NCI-H128 (cell line): ENCODE data around the gene TMEM131.

ENCODE experiments used
- DNase-seq: peaks from one replicate; lab custom pipeline; 2025; ENCODE audit not compliant: unreplicated experiment; lab: John Stamatoyannopoulos, UW

Gene TMEM131

DNA sequence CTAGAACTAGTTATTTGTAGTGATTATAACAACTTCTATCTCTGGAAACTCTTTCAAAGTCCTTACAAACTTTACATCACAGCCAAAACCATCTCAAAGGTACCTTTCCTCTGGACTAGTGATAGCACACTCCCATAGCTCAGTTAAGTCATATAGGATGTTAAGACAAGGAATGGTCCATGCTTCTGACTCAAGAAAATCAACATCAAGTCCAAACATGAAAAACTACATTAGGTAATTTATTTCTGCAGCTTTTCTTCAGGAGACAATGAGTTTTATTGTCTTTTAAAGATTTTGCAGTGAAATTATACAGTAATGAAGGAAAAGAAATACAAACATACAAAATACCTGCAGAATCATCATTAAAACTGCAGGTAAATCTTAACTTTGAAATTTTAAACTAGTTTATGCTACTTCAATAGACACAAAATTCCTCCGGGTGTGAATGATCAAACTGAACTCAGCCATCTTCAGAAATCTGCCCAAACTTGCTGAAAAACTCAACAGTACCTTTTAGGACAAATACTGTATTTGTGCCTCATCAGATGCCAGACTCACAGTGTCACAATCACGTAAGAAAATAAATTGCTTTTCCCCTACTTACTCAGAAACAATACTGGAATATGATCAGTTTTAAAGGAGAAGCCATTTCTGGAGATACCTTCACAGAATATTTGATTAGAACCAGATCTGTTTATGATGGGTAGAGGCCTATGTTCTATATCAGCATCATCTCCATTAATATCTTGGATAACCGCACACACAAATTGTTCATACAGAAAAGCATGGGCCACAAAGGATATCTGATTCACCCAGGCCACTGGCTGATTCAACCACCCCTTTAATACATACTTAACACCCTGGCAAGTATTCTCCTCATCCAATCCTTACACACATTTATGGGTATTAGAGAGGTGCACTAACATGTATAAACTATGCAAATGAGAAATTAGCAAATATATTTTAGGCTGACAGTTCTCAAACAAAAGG lies 2.6 kb downstream of the TMEM131 start:
- no peak for DNase-seq

DNA sequence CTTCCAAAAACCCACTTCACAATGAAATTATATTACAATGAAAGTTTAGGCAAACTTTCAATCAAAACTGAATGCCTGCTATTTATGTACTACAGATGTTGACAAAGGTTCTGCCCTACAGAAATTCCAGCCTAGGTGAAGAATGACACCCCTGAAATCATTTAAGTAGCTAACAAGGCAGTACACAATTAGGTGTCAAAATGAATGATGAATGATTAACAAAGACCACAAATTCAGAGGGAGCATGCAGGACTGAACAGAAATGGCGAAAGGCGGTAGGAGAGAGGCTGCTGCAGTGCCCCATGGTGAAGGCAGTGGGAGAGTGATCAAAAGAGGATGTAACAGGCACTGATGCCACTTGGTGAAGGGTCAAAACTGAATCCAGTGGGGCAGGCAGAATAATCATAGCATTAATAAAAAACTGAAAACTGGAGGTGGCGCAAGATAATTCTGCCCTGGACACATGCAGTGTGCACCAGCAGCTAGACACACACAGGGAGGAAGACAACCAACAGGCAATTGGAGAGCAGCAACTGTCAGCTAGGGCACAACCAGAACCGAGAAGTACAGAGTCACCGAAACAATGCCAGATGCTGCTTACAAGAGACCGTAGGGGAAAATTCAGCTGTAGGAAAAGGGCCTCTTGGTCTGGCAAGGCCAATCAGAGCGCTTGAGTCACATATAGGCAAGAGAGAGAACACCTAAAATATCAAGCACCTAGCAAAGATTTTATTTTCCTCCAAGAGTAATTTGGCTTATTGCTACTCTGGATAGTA lies 4.5 kb downstream of the TMEM131 start:
- no peak for DNase-seq

DNA sequence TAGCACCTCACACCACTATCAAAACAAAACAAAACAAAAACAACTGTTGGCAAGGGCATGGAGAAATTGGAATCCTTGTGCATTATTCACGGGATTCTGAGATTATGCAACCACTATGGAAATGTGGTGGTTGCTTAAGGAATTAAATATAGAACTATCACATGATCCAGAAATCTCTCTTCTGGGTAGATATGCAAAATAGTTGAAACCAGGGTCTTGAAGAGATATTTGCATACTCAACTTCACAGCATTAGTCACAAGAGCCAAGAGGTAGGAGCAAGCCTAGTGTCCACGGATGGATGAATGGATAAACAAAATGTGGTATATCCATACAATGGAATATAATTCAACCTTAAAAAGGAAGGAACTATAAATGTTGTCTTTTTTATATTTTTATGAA lies 7.0 kb downstream of the TMEM131 start:
- DNase-seq, result no peak

DNA sequence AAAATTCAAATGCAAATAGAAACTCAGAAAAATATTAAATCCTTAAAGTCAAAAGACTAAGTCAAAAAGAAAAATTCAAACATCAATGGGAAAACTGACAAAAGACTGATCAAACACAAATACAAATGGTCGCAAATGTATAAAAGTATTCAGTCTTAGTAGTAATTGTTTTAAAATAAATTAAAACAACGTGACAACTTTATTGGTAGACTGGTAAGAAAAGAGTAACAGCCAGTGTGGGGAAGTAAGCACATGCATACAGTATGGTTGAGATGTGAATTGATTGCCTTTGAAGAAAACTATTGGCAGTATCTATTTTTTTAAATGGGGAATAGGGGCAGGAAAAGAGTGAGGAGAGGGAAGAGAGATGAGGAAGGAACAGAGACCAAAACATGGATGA lies 9.8 kb downstream of the TMEM131 start:
- DNase-seq, result no peak

DNA sequence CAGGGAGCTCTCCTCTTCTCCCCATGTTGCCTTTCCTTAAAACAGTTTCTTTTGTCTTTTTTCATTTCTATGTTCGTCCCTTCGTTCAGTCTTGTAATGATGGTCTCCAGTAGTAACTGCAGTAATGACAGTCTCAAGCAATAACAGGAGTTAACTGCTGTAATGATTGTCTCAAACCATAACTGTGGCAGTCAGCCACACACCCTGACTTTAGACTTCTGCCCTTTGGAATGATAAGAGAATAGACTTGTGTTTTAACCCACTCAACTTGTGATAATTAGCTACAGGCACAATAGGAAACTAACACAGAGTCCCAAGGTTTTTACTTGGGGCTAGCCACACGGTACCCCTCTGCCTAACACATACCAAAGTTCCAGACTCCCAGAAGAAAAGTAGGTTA lies 12.1 kb downstream of the TMEM131 start:
- DNase-seq, result no peak

DNA sequence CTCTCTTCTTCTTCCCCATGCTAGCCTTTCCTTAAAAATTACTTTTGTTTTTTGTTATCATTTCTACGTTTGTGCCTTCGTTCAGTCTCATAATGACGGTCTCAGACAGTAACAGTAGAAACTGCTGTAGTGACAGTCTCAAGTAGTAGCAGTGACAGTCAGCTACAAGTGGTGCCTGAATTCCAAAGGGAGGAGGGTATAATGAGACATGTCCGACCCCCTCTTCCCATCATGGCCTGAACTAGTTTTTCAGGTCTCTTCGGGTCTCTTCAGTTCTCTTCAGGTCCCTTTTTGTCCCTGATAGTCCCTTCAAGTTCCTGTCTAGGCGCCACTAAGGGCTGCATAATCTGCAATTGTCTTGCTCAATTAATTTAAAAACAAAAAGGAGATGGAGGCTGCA lies 12.6 kb downstream of the TMEM131 start:
- DNase-seq, result no peak

DNA sequence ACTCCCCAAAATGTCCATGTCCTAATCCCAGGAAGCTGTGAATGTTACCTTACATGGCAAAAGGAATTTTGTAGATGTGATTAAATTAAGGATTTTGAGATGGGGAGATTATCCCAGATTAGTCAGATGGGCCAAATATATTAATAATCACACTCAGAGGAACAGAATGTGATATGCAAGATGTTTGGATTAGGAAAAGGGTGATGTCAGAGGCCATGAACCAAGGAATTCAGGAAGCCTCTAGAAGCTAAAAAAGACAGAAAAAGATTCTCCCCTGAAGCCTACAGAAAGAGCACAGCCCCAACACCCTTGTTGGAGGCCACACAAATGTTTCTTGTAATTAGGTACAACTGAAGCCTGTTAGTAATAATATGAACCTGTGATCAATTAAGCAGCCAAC lies 13.1 kb downstream of the TMEM131 start:
- DNase-seq, result no peak

DNA sequence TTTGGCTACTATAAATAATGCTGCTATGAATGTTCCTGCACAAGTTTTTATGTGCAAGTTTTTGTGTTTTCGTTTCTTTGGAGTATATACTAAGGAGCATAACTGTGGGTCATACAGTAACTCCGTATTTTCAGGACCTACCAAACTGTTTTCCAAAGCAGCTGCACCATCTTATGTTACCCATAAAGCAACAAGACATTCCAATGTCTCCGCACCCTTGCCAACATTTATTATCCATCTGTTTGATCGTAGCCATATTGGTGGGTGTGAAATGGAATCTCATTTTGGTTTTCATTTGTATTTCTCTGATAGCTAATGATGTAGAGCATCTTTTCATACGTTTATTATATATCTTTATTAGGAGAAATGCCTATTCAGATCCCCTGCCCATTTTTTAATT lies 13.8 kb downstream of the TMEM131 start:
- DNase-seq, result no peak

DNA sequence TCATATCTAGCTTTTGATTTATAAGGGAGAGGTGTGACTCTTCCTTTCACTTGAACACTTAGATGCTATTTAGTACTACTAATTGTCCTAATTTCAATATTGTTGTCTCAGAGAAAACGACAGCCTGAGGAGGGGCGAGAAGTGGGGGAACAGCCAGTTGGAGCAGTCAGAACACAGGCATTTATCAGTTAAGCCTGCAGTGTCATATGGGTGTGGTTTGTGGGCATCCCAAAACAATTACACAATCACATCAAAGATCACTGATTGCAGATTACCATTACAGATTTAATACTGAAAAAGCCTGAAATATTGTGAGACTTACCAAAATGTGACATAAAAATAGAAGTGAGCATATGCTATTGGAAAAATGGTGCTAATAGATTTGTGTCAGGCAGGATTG lies 15.8 kb downstream of the TMEM131 start:
- no peak for DNase-seq

DNA sequence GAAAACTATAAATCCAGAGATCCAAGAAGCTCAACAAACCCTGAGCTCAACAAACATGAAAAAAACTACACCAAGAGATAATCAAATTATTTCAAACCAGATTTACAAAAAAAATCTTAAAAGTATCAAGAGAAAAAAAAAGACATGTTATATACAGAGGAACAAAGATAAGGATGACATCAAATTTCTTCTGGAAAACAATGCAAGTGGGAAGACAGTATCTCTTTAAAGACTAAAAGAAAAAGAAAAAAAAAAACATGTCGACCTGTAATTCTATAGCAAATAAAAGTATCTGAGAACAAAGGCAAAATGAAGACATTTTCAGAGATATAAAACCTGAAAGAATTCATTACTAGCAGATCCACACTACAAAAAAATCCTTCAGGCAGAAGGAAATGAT lies 21.3 kb downstream of the TMEM131 start:
- no peak for DNase-seq

DNA sequence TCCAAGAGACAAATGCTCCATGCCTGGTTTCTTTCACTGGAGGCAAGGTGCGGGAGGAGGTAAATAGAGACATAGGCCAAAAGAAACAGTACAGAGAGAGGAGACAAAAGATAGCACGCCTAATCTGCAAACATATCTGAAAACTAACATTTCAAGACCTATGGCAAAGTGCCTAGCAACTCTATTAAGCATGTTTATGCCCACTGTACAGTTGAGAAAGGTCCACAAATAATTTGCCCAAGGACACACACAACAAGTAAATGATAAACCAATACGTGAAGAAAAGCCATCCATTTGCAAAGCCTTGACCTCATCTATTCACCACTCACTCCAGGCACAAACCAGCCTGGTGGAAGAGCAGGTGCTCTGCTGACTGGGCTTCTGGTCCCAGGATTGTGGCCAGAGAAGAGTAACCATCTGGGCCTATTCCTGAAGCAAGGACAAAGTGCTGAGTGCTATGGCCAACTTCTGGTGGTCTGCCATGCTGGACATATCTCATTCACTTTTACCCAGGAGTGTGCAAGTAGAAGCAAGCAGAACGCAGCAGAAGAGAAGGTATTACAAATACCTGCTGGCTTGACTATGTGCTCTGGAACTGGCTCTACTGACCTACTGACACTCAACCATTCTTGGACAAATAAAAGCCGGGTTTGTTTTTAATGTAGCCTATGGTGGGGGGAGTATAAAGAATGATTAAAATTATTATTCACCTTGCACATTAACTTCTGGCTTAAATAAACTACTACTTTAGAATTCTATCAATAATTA lies 25.3 kb downstream of the TMEM131 start:
- no peak for DNase-seq

DNA sequence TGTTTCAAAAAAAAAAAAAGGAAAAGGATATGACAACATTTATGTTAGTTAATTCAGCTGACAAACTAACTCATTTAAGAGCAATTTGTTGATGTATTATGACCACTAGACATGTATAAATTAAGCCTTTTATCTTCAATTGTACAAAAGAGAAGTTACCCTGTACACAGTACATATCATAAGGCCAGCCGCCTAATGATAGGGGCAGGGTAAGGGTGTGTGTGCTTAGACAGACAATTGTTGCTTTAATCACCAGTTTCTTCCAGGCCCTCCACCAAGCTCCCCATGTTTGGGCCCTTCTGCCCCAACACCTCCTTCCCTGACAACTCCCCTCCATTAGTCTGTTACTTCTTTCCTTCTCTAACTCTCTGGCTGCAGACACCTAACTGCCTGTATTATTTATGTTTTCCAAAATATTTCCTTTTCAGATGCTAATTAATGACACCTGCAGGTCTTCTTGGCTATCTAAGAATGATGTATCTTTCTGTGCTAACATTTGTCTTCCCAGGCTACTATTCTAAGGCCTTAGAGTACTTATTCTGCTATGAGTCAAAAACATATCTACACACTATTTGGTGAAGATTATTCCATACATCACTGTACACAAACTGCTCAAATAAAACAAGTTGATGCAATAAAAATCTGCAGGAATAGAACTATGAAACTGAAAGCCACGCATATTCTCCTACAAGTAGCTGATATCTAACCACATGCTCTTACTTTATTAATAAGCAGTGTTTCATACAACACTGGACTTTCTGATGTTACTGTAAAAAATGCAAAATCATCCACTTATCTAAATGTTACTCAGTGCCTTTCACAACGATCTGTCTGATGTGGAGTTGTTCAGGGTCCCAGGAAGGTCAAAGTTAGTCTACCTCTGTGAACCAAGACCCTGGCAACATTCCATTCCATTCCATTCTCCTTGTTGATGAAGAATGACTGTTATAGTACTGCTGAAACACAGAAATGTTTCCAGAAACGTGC lies 26.4 kb downstream of the TMEM131 start:
- DNase-seq, result no peak

DNA sequence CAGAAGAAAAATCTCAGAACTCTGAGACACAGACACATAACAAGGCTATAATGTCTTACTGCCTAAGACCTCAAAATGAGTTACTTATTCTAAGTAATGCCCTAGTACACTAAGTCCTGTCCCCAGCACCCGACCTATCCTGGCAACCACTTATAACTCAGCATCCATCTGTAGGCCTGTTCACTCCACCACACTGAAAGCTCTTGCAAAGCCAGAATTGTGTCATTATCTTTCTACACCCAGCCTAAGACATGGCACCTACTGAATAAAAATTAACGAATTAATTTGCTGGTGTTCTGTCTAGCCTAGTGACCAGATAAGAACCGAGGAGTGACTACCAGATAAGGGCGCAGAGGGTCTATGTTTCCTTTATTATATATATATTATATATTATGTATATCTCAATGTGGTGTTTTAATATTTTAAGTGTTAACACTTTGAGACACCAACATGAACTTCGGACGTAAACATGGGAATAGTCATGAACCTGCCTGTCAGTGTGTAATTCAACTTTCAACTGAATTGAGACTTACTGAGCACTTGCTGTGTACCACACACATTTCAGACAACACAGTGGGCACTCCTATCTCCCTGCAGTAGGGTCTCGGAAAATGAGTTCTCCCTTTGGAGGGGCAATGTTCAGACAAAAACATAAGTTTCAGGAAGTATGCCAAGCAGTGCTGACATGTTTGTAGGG lies 27.7 kb downstream of the TMEM131 start:
- no peak for DNase-seq

DNA sequence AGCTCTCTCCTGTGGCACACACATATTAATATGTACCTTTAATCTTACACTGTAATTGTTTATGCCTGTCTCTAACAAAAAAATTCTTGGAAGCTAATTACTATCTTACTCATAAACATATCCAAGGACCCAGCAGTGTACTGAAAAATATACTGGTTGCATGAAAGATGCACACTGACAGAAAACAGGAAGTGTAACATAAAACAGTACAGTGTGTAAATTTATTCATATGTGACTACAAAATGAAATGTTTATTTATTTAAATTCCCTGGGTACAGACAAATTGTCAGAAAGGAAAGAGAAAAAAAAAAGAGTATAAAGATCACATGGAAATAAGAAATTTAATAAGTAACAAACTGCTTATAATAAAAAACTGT lies 28.5 kb downstream of the TMEM131 start:
- no peak for DNase-seq

DNA sequence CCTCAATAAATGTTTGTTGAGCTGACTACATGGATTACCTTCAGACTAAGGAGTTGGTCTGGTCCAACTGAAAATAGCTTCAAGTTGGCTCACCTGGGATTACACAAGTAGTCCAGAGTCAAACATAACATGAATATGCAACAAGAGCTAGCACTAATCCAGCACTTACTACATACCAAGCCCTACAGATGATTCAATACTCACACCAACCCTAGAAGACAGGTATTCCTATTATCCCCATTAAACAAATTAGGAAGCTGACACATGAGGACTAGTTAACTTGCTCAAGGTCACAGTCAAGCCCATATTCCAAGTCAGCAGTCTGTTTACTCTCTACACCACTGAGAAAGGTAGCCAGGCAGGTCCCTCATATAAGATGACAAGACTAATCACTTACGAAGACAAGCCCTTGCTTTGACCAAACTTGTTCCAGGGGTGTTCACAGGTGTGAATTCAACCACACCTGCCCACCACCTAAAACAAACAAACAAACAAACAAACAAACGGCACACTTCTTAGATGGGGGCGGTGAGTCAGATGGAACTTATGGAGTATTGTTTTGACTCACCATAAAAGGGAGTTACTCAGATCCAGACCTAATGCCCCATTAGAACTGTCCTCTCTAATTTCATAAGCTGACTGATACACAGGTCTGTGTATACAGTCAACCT lies 29.1 kb downstream of the TMEM131 start:
- DNase-seq, result no peak

DNA sequence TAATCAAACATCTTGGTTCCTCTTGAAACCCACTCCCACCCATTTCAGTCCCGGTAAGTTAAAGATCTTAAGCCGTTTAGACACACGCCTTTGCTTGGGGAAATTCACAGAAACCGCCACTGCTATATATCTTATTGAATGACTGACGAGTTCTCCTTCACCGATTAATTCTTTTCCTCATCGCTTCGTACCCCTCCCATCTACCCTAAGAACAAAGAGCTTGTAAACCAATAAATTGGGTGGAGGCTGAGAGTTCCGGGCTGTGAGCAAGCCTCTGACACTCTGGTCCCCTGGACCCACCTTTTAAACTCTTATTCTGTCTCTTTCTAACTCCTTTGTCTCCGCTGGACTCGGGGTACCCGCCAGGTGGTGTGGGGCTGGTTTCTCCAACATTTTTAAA lies 30.6 kb downstream of the TMEM131 start:
- DNase-seq, result no peak

DNA sequence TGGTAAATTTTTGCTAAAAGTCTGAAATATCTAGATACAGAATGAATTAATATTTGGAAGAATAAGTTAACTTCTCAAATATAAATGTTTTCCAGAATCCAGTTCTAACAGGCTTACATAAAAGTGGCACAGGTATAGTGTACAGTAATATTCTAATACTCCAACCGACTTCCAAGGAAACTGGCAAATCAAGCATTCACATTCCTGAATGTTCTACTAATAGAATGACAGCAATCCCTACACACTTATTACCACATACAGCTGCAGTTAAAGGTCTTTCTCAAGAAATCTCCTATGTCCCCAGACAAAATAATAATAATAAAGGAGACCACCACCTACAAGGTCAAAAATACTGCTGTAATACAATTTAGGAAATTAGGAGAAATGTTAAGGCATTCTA lies 31.9 kb downstream of the TMEM131 start:
- no peak for DNase-seq

DNA sequence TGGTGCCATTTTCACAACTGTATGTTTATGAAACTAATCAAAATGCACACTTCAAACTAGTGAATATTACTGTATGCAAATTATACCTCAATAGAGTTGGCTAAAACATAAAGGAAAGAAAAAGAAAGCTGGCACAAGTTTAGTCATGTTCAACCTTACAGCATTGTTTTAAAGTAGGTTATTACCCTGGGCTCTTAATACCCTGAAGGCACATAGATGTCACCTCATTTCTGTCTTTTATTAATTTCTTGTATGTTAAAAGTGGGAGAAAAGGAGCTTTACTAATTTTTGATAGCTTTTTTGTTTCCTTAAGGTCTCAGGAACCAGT lies 32.7 kb downstream of the TMEM131 start:
- no peak for DNase-seq

DNA sequence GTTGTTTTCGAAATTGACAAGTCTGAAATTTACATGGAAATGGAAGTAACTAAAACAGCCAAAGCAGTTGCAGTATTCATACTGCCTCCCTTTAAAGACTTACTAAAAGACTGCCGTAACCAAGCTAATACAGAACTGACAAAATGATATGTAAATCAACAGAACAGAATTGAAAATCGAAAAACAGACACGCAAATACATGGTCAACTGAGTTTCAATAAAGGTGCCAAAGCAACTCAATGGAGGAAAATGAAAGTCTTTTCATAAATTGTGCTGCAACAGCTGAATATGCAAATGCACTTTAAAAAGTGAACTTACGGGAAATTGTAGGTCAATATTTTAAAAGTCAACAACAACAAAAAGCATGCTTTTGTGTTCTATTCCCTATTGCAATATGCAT lies 34.2 kb downstream of the TMEM131 start:
- no peak for DNase-seq
